IMR-90 (cell line): ENCODE data around the gene TCERG1L. TPM values are rescaled to one million over a fixed set of nuclear protein-coding genes. Genes with fewer than 3 reads are reported as not detected.

Experiments
- ATAC-seq: fragments of 200-7000 bp; cut with Tn5 transposase; 2 replicates; pipeline ENCODE4 v1.9.1; 2020; ENCODE audit warnings: low read depth, mild to moderate bottlenecking, moderate library complexity
- BruUV-seq: library from RNA; stranded (reverse); fragments of 400-500 nt; replicated peaks from 2 replicates; lab custom pipeline; 2021; lab: Mats Ljungman, UMichigan
- CTCF ChIA-PET: fragments of 300-600 bp; formaldehyde crosslinking; extraction: SDS; loops from one replicate; lab custom pipeline; 2021; ENCODE audit warnings: antibody characterized with exemption; lab: Yijun Ruan, JAX
- POLR2A ChIA-PET: fragments of 300-600 bp; sonication (Branson Sonifier 250); formaldehyde crosslinking; loops from one replicate; lab custom pipeline; 2022; ENCODE audit warnings: antibody characterized with exemption; ENCODE audit not compliant: unreplicated experiment; lab: Charles Lee
- DNase-seq: peaks from one replicate; pipeline ENCODE4 v3.0.0; 2013
- H2AFZ ChIP-seq: replicated peaks from 2 replicates; pipeline ENCODE3; 2013; ENCODE audit warnings: low read length, mild to moderate bottlenecking; ENCODE audit not compliant: poor library complexity
- H2AK5ac ChIP-seq: 2 replicates; pipeline ENCODE4 v1.6.1; 2013; ENCODE audit warnings: low read depth, low read length, inconsistent platforms
- H2AK9ac ChIP-seq: replicated peaks from 2 replicates; pipeline ENCODE3; 2013; ENCODE audit warnings: mild to moderate bottlenecking, low read depth, low read length, moderate library complexity; ENCODE audit not compliant: poor library complexity
- H2BK120ac ChIP-seq: 2 replicates; pipeline ENCODE4 v1.6.1; 2013; ENCODE audit warnings: low read depth, low read length, inconsistent platforms
- H2BK15ac ChIP-seq: 3 replicates; pipeline ENCODE4 v1.6.1; 2013; ENCODE audit warnings: low read depth, low read length, inconsistent platforms
- H2BK20ac ChIP-seq: 2 replicates; pipeline ENCODE4 v1.6.1; 2013; ENCODE audit warnings: low read depth, mild to moderate bottlenecking, inconsistent platforms, low read length, moderate library complexity
- H2BK5ac ChIP-seq: 2 replicates; pipeline ENCODE4 v1.6.1; 2013; ENCODE audit warnings: mild to moderate bottlenecking, low read depth, low read length, inconsistent platforms; ENCODE audit not compliant: poor library complexity, severe bottlenecking
- H3K14ac ChIP-seq: replicated peaks from 2 replicates; pipeline ENCODE4 v1.6.1; 2013; ENCODE audit warnings: low read depth, low read length, inconsistent platforms
- H3K18ac ChIP-seq: 2 replicates; pipeline ENCODE4 v1.6.1; 2013; ENCODE audit warnings: low read depth, low read length, control low read depth
- H3K23ac ChIP-seq: 2 replicates; pipeline ENCODE4 v1.6.1; 2013; ENCODE audit warnings: low read depth, low read length, inconsistent platforms
- H3K27ac ChIP-seq: 2 replicates; pipeline ENCODE4 v1.5.1; 2013; ENCODE audit warnings: mild to moderate bottlenecking, control low read depth, low read length; ENCODE audit not compliant: insufficient read depth
- H3K27me3 ChIP-seq: 2 replicates; pipeline ENCODE4 v1.6.1; 2013; ENCODE audit warnings: low read length; ENCODE audit not compliant: control insufficient read depth, insufficient read depth
- H3K36me3 ChIP-seq: 2 replicates; pipeline ENCODE4 v1.6.1; 2013; ENCODE audit warnings: low read length, mixed read lengths; ENCODE audit not compliant: control insufficient read depth, insufficient read depth
- H3K4ac ChIP-seq: 2 replicates; pipeline ENCODE4 v1.6.1; 2013; ENCODE audit warnings: low read depth, low read length, inconsistent platforms
- H3K4me1 ChIP-seq: 2 replicates; pipeline ENCODE4 v1.6.1; 2013; ENCODE audit warnings: low read length, mixed read lengths; ENCODE audit not compliant: control insufficient read depth, insufficient read depth
- H3K4me2 ChIP-seq: 2 replicates; pipeline ENCODE4 v1.6.1; 2013; ENCODE audit warnings: low read depth, mild to moderate bottlenecking, control low read depth, low read length, moderate library complexity
- H3K4me3 ChIP-seq: 2 replicates; pipeline ENCODE4 v1.5.1; 2013; ENCODE audit warnings: low read depth, mild to moderate bottlenecking, control low read depth, low read length, moderate library complexity; ENCODE audit not compliant: insufficient read depth
- H3K56ac ChIP-seq: 2 replicates; pipeline ENCODE4 v1.6.1; 2013; ENCODE audit warnings: low read length, inconsistent platforms; ENCODE audit not compliant: insufficient read depth; ENCODE audit errors: extremely low read depth
- H3K79me1 ChIP-seq, 2 experiments: 2 replicates each; pipeline ENCODE4 v1.6.1; 2013; ENCODE audit warnings: low read length in 2 of 2, inconsistent platforms in 1 of 2, low read depth in 1 of 2
- H3K9ac ChIP-seq: 2 replicates; pipeline ENCODE4 v1.6.1; 2013; ENCODE audit warnings: low read depth, low read length, control low read depth
- H3K9me1 ChIP-seq: 2 replicates; pipeline ENCODE4 v1.6.1; 2013; ENCODE audit warnings: low read length, inconsistent platforms; ENCODE audit not compliant: insufficient read depth
- H3K9me3 ChIP-seq: 2 replicates; pipeline ENCODE4 v1.6.1; 2013; ENCODE audit warnings: low read length; ENCODE audit not compliant: control insufficient read depth, insufficient read depth
- H4K20me1 ChIP-seq: 2 replicates; pipeline ENCODE4 v1.6.1; 2013; ENCODE audit warnings: low read length, inconsistent platforms; ENCODE audit not compliant: insufficient read depth
- H4K5ac ChIP-seq: 2 replicates; pipeline ENCODE4 v1.6.1; 2013; ENCODE audit warnings: mild to moderate bottlenecking, low read depth, low read length, control low read depth
- H4K8ac ChIP-seq, 2 experiments: 2 replicates each; pipeline ENCODE4 v1.6.1; 2013; ENCODE audit warnings: low read depth in 2 of 2, low read length in 2 of 2, control low read depth in 1 of 2, inconsistent platforms in 1 of 2
- H4K91ac ChIP-seq: 2 replicates; pipeline ENCODE4 v1.6.1; 2013; ENCODE audit warnings: low read depth, low read length, inconsistent platforms; ENCODE audit not compliant: insufficient read depth
- CHD1 ChIP-seq: IDR thresholded peaks from 2 replicates; pipeline ENCODE4 v1.6.1; 2012; ENCODE audit warnings: low read depth, low read length, improper control_type of control experiment
- RAD21 ChIP-seq: IDR thresholded peaks from 2 replicates; pipeline ENCODE4 v1.6.1; 2012; ENCODE audit warnings: low read length, improper control_type of control experiment
- WGBS, 2 experiments: methylation state at CpG; one replicate each; pipeline versions ENCODE4 v1.1.5 to v1.1.7; 2013; ENCODE audit warnings: missing lambda C conversion rate in 2 of 2; ENCODE audit not compliant: insufficient read length in 1 of 2; ENCODE audit errors: extremely low coverage in 2 of 2; 5-methylcytosine and 5-hydroxymethylcytosine counted together
- dilution Hi-C: fragments of 300-500 bp; cut with HindIII; formaldehyde crosslinking; loops from one replicate; pipeline ENCODE4 v1.14.3; 2018; ENCODE audit warnings: low sequenced_read_pairs; ENCODE audit not compliant: unreplicated experiment
- in situ Hi-C: fragments of 300-500 bp; cut with MboI; formaldehyde crosslinking; loops from 3 replicates; pipeline ENCODE4 v1.14.3; 2019; ENCODE audit warnings: low sequenced_read_pairs, inconsistent platforms, mixed read lengths
- intact Hi-C: fragments of 100-400 bp; cut with micrococcal nuclease; formaldehyde crosslinking; loops from 2 replicates; pipeline ENCODE4 v1.10.0; 2022
- polyA plus RNA-seq, 3 experiments: library from polyadenylated mRNA; depleted of rRNA; stranded (reverse); fragments of >200 nt; gene quantifications; 2 replicates each; pipeline ENCODE4 v1.2.3, GENCODE V29; 2012; ENCODE audit warnings: low replicate concordance in 1 of 3
- total RNA-seq: library from RNA; depleted of rRNA; stranded (reverse); fragments of >200 nt; gene quantifications from 2 replicates; pipeline ENCODE4 v1.2.3, GENCODE V29; 2012

TCERG1L gene
- total and polyA plus RNA-seq, 2 of the 4 experiments (the other 2 are of a cell fraction): not detected

GRCh38 chr10:131186547-131187253 lies 124.8 kb downstream of the TCERG1L start:
- TF ChIP-seq CHD1 (no peak), RAD21 (no peak)
- H2AK5ac ChIP-seq: no peak overlapping the region
- H4K91ac ChIP-seq: no peak overlapping the region
- H3K36me3 ChIP-seq: no peaks in the 10 kb centered on the region
- H3K4me2 ChIP-seq: no peak overlapping the region
- H3K14ac ChIP-seq: no peak overlapping the region
- H3K56ac ChIP-seq: no peak overlapping the region
- no peak overlapping the region for H2BK20ac ChIP-seq
- CTCF ChIA-PET: no interaction called here
- H2BK15ac ChIP-seq: no peak overlapping the region
- DNase-seq: no peak
- no CpG with 5 or more reads among the region's 12 CpGs for WGBS, 2 experiments
- no peak overlapping the region for H3K18ac ChIP-seq
- intact Hi-C loops: no loop called here
- no peaks in the 10 kb centered on the region for H3K9me1 ChIP-seq
- H2BK120ac ChIP-seq: no peak overlapping the region
- no peak overlapping the region for H3K23ac ChIP-seq
- no TSS peak for BruUV-seq
- H3K4me3 ChIP-seq: no peak overlapping the region
- peaks cover 21% of the 10 kb centered on the region for H3K9me3 ChIP-seq
- no peak overlapping the region for H3K9ac ChIP-seq
- H2BK5ac ChIP-seq: no peak overlapping the region
- no peak overlapping the region for H4K8ac ChIP-seq
- no peaks in the 10 kb centered on the region for H3K4me1 ChIP-seq
- dilution Hi-C loops: no loop called here
- H2AK9ac ChIP-seq: no peak overlapping the region
- POLR2A ChIA-PET: no interaction called here
- H4K20me1 ChIP-seq: no peaks in the 10 kb centered on the region
- H3K4ac ChIP-seq: no peak overlapping the region
- ATAC-seq: no peak
- H3K79me1 ChIP-seq: no peaks in the 10 kb centered on the region
- H4K5ac ChIP-seq: no peak overlapping the region
- H3K27me3 ChIP-seq: no peaks in the 10 kb centered on the region
- in situ Hi-C loops: no loop called here
- H3K27ac ChIP-seq: no peak overlapping the region
- no peak overlapping the region for H2AFZ ChIP-seq
